ENCODE data around the gene C10orf67.
"Not testable (repeated sequence)": the region's sequence is repeated elsewhere in the genome, so short reads cannot be mapped to it uniquely, and the experiment has no call there.

The C10orf67 gene

GRCh38 chr10:23281044-23281433 is 63.6 kb downstream of the C10orf67 start:
- DNase-seq (ENCODE audit: extremely low read depth in 1 of 2, low read depth in 1 of 2), result no peak

GRCh38 chr10:23280419-23281043 is 64.1 kb downstream of the C10orf67 start:
- no peak for DNase-seq (ENCODE audit: extremely low read depth in 1 of 2, low read depth in 1 of 2)

- DNase-seq (ENCODE audit: extremely low read depth in 1 of 2, low read depth in 1 of 2), result no peak
Measured at GRCh38 chr10:23275355-23275754, 69.2 kb downstream of the C10orf67 start.

- DNase-seq (ENCODE audit: extremely low read depth in 1 of 2, low read depth in 1 of 2), result not testable (repeated sequence)
Measured at GRCh38 chr10:23274179-23274578, 70.4 kb downstream of the C10orf67 start.

GRCh38 chr10:23270531-23270930 is 74.1 kb downstream of the C10orf67 start:
- no peak for DNase-seq (ENCODE audit: extremely low read depth in 1 of 2, low read depth in 1 of 2)

- DNase-seq (ENCODE audit: extremely low read depth in 1 of 2, low read depth in 1 of 2), result no peak
Measured at GRCh38 chr10:23263441-23264164, 81.0 kb downstream of the C10orf67 start.

GRCh38 chr10:23262928-23263327 is 81.7 kb downstream of the C10orf67 start:
- DNase-seq (ENCODE audit: extremely low read depth in 1 of 2, low read depth in 1 of 2), result no peak

GRCh38 chr10:23258516-23258915 is 86.1 kb downstream of the C10orf67 start:
- no peak for DNase-seq (ENCODE audit: extremely low read depth in 1 of 2, low read depth in 1 of 2)

GRCh38 chr10:23253780-23254179 is 90.8 kb downstream of the C10orf67 start:
- DNase-seq (ENCODE audit: extremely low read depth in 1 of 2, low read depth in 1 of 2), result no peak

GRCh38 chr10:23252859-23253258 is 91.7 kb downstream of the C10orf67 start:
- not testable (repeated sequence) for DNase-seq (ENCODE audit: extremely low read depth in 1 of 2, low read depth in 1 of 2)

- not testable (repeated sequence) for DNase-seq (ENCODE audit: extremely low read depth in 1 of 2, low read depth in 1 of 2)
Measured at GRCh38 chr10:23241779-23242178, 102.8 kb downstream of the C10orf67 start.

GRCh38 chr10:23238015-23238414 is 106.6 kb downstream of the C10orf67 start:
- DNase-seq (ENCODE audit: extremely low read depth in 1 of 2, low read depth in 1 of 2), result no peak

- no peak for DNase-seq (ENCODE audit: extremely low read depth in 1 of 2, low read depth in 1 of 2)
Measured at GRCh38 chr10:23230582-23230981, 114.0 kb downstream of the C10orf67 start.

- no peak for DNase-seq (ENCODE audit: extremely low read depth in 1 of 2, low read depth in 1 of 2)
Measured at GRCh38 chr10:23217471-23217870, 127.1 kb downstream of the C10orf67 start.

- no peak for DNase-seq (ENCODE audit: extremely low read depth in 1 of 2, low read depth in 1 of 2)
Measured at GRCh38 chr10:23205972-23206642, 138.5 kb downstream of the C10orf67 start.

- no peak for DNase-seq (ENCODE audit: extremely low read depth in 1 of 2, low read depth in 1 of 2)
Measured at GRCh38 chr10:23204773-23205172, 139.8 kb downstream of the C10orf67 start.

- no peak for DNase-seq (ENCODE audit: extremely low read depth in 1 of 2, low read depth in 1 of 2)
Measured at GRCh38 chr10:23203369-23204325, 140.9 kb downstream of the C10orf67 start.

GRCh38 chr10:23202779-23203178 is 141.8 kb downstream of the C10orf67 start:
- DNase-seq (ENCODE audit: extremely low read depth in 1 of 2, low read depth in 1 of 2), result no peak

- DNase-seq (ENCODE audit: extremely low read depth in 1 of 2, low read depth in 1 of 2), result no peak
Measured at GRCh38 chr10:23201837-23202236, 142.8 kb downstream of the C10orf67 start.

GRCh38 chr10:23200997-23201652 is 143.5 kb downstream of the C10orf67 start:
- DNase-seq (ENCODE audit: extremely low read depth in 1 of 2, low read depth in 1 of 2), result no peak

All from stimulated activated CD8-positive, alpha-beta memory T cell treated with anti-CD3 and anti-CD28 coated beads, Interleukin-7, amount 100 ng/mL, for 48 hours (primary cell).